Endodermal cell (in vitro differentiated cells): ENCODE measurements around the gene CLMP. TPM values are rescaled to one million over a fixed set of nuclear protein-coding genes. Genes with fewer than 3 reads are reported as not detected.

Experiments
- DNase-seq: peaks from one replicate; pipeline ENCODE4 v3.0.0-alpha.2; 2017
- H3K27ac ChIP-seq: 2 replicates; pipeline ENCODE4 v1.5.1; 2013; ENCODE audit warnings: mild to moderate bottlenecking, low read depth, low read length, moderate library complexity
- H3K27me3 ChIP-seq: 2 replicates; pipeline ENCODE4 v1.6.1; 2013; ENCODE audit warnings: mild to moderate bottlenecking, low read length, moderate library complexity; ENCODE audit not compliant: insufficient read depth, control insufficient read depth, poor library complexity, severe bottlenecking
- H3K36me3 ChIP-seq: 2 replicates; pipeline ENCODE4 v1.7.0; 2013; ENCODE audit warnings: mild to moderate bottlenecking, low read length, moderate library complexity; ENCODE audit not compliant: control insufficient read depth, insufficient read depth
- H3K4me1 ChIP-seq: one replicate; pipeline ENCODE4 v1.7.0; 2013; ENCODE audit warnings: low read length; ENCODE audit not compliant: control insufficient read depth, insufficient read depth
- H3K4me3 ChIP-seq: 2 replicates; pipeline ENCODE4 v1.5.1; 2013; ENCODE audit warnings: mild to moderate bottlenecking, low read length, moderate library complexity
- H3K9ac ChIP-seq: 2 replicates; pipeline ENCODE4 v1.6.1; 2013; ENCODE audit warnings: mild to moderate bottlenecking, low read length, moderate library complexity; ENCODE audit not compliant: poor library complexity, severe bottlenecking; ENCODE audit errors: extremely low read depth
- H3K9me3 ChIP-seq: 2 replicates; pipeline ENCODE4 v1.6.1; 2013; ENCODE audit warnings: mild to moderate bottlenecking, low read length, moderate library complexity; ENCODE audit not compliant: control insufficient read depth
- H3K27ac Mint-ChIP-seq: 2 replicates; pipeline ENCODE4 v1.8.0; 2020; ENCODE audit warnings: mixed read lengths
- H3K27me3 Mint-ChIP-seq: 2 replicates; pipeline ENCODE4 v1.8.0; 2021; ENCODE audit warnings: mild to moderate bottlenecking, mixed read lengths; ENCODE audit not compliant: insufficient read depth
- H3K36me3 Mint-ChIP-seq: 2 replicates; pipeline ENCODE4 v1.8.0; 2020; ENCODE audit warnings: low read depth, mixed read lengths
- H3K4me1 Mint-ChIP-seq: 2 replicates; pipeline ENCODE4 v1.8.0; 2020; ENCODE audit warnings: mixed read lengths
- H3K4me3 Mint-ChIP-seq: 2 replicates; pipeline ENCODE4 v1.8.0; 2020; ENCODE audit warnings: mild to moderate bottlenecking, moderate library complexity, mixed read lengths
- H3K9me3 Mint-ChIP-seq: 2 replicates; pipeline ENCODE4 v1.8.0; 2020; ENCODE audit warnings: mild to moderate bottlenecking, mixed read lengths
- CTCF ChIP-seq: fragments of 200-600 bp; sonication (generic); conservative IDR thresholded peaks from 2 replicates; pipeline ENCODE4 v1.5.0; 2021; ENCODE audit warnings: antibody characterized with exemption, mild to moderate bottlenecking
- WGBS, 2 experiments: methylation state at CpG; one replicate each; pipeline versions ENCODE4 v1.1.5 to v1.1.7; 2013; ENCODE audit warnings: missing lambda C conversion rate in 2 of 2, mixed read lengths in 1 of 2; ENCODE audit not compliant: insufficient coverage in 1 of 2, insufficient read length in 1 of 2; 5-methylcytosine and 5-hydroxymethylcytosine counted together
- total RNA-seq, 2 donors: library from RNA; stranded (reverse); fragmentation: NEBNext Ultra II Directional in 1 of 2; extraction: Animal tissue kit (Norgen Biotek cat#: 25700) in 1 of 2; gene quantifications; 2 replicates in 1 of 2; 3 replicates in 1 of 2; pipeline ENCODE4 v1.2.1, GENCODE V29; 2021

Gene CLMP
- total RNA-seq, 2 donors from 2014 or later = 86.5 to 94.4 TPM

- Mint-ChIP-seq H3K36me3 (no peaks in the 10 kb centered on the region), H3K9me3 (no peaks in the 10 kb centered on the region), H3K27ac (no peak overlapping the region), H3K4me1 (peaks cover 32% of the 10 kb centered on the region), H3K4me3 (no peak overlapping the region), H3K27me3 (no peaks in the 10 kb centered on the region)
- Histone ChIP-seq H3K27me3 (no peaks in the 10 kb centered on the region), H3K4me1 (peaks cover 6% of the 10 kb centered on the region), H3K9me3 (no peaks in the 10 kb centered on the region), H3K9ac (no peak overlapping the region), H3K27ac (no peak overlapping the region), H3K4me3 (no peak overlapping the region), H3K36me3 (no peaks in the 10 kb centered on the region)
- no peak for TF ChIP-seq CTCF
- 80% methylated on average over 6 of the region's 6 CpGs for whole genome bisulfite sequencing, 2 experiments
- DNase-seq = no peak
These were observed 36.2 kb upstream of the CLMP start for GRCh38 chr11:123231256-123231655.

- no peak for DNase-seq
- no peaks in the 10 kb centered on the region for H3K9me3 Mint-ChIP-seq
- Histone ChIP-seq H3K9me3 (no peaks in the 10 kb centered on the region), H3K27ac (no peak overlapping the region), H3K36me3 (no peaks in the 10 kb centered on the region), H3K4me3 (no peak overlapping the region), H3K9ac (no peak overlapping the region), H3K4me1 (peaks cover 6% of the 10 kb centered on the region), H3K27me3 (no peaks in the 10 kb centered on the region)
- H3K36me3 Mint-ChIP-seq = no peaks in the 10 kb centered on the region
- WGBS, 2 experiments = 94 to 96% methylated on average over 2 to 3 of the region's 3 CpGs
- no peak overlapping the region for H3K4me3 Mint-ChIP-seq
- no peak for TF ChIP-seq CTCF
- peak overlapping the region; percentile 35 for H3K27ac Mint-ChIP-seq
- H3K27me3 Mint-ChIP-seq = no peaks in the 10 kb centered on the region
- peaks cover 41% of the 10 kb centered on the region for H3K4me1 Mint-ChIP-seq
These were observed 35.3 kb upstream of the CLMP start for GRCh38 chr11:123230346-123230745.

- no peak for DNase-seq
- Mint-ChIP-seq H3K27me3 (no peaks in the 10 kb centered on the region), H3K4me1 (peaks cover 36% of the 10 kb centered on the region), H3K4me3 (no peak overlapping the region), H3K27ac (no peak overlapping the region), H3K9me3 (no peaks in the 10 kb centered on the region), H3K36me3 (no peaks in the 10 kb centered on the region)
- 89 to 92% methylated on average over 7 to 8 of the region's 8 CpGs for WGBS, 2 experiments
- Histone ChIP-seq H3K4me1 (peaks cover 3% of the 10 kb centered on the region), H3K9me3 (no peaks in the 10 kb centered on the region), H3K36me3 (no peaks in the 10 kb centered on the region), H3K27ac (no peak overlapping the region), H3K4me3 (no peak overlapping the region), H3K27me3 (no peaks in the 10 kb centered on the region), H3K9ac (no peak overlapping the region)
- TF ChIP-seq CTCF = no peak
These were observed 33.6 kb upstream of the CLMP start for GRCh38 chr11:123228496-123229163.
